C1 segment of cervical spinal cord (tissue), 14 donors: ENCODE measurements around the gene ASB9.
"Not testable (repeated sequence)": the region's sequence is repeated elsewhere in the genome, so short reads cannot be mapped to it uniquely, and the experiment has no call there.

Experiments
- DNase-seq, 14 donors: peaks; one replicate each; lab custom pipeline; 2025; lab: John Stamatoyannopoulos, UW

Gene ASB9, protein sequence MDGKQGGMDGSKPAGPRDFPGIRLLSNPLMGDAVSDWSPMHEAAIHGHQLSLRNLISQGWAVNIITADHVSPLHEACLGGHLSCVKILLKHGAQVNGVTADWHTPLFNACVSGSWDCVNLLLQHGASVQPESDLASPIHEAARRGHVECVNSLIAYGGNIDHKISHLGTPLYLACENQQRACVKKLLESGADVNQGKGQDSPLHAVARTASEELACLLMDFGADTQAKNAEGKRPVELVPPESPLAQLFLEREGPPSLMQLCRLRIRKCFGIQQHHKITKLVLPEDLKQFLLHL

DNA sequence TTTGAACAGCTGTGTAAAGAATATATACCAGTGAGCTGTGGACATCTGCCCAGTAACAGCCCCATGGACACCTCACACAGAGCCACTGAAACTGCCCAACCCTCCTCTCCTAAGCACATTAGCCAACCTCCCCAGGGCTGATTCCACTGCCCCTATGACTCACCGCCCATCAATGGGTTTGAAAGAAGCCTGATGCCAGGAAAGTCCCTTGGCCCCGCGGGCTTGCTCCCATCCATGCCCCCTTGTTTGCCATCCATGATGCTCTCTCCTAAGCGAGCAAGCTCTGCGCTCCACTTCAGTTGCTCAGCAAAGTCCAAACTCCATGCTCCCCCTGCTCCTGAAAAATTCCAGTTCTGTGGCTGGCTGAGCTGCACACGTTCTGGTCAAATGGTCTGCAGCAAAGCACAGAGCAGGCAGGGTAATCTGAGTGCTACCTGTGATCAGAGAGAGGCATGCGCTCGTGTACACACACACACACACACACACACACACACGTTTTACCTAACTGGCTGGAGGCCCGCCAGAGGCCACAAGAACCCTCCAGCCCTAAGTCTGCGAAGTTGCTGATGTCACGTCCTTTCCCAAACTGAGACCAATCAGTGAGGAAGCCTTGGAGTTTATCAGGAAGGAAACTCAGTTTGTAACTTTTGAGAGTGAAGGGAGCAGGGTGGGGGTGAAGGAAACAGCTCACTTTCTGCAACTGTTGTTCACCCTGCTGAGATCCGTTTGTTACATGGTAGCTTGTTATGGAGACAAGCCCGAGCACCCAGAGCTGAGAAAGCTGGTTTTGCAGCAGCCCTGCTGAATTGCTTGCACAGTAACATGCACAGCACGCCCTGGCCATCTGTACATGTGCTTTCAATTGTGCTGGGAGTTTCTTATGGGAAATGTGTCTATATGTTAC, at the start of gene ASB9:
Gene ASB9, minus strand, starts transcription at position 466 of the 904 bp plus-strand sequence. Its CDS starts 209 bp downstream, at position 257.
- peak in 1 of 14 donors; percentile 10 for DNase-seq

DNA sequence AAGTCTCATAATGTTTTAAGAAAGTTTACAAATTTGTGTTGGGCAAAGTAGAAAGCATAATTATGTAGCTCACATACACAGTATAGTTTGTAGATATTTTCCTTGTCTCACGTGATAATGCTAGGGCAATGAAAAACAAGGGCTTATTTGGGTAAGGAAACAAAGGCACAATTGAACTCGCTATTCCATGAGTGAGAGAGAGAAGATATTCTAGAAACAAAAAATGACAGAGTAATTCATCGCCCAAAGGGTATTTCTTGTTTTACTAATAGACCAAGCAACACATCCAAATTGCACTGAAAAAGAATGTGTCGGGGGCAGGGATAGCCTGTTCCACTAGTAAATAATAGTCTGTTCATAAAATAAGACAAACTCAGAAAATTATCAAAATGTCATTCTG, 49.2 kb upstream of the ASB9 start:
- DNase-seq: peak in 1 of 14 donors; percentile 3

DNA sequence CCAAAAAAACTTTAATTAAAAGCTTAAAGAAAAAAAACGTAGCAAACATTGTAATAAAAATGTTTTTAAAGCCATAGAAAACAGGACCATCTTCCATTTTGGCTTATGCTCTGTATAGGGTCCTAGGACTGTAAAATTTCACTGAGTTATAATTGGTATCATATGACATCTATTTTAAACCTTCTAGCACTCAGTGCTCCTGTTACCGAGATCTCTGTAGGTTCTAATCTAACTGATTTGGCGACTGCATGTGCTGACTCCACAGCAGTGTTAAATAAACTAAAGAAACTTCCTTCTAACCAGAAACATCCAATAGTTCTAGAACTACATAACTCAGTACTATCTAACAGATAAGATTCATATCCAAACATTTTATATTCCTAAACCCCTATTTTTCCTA, 45.6 kb upstream of the ASB9 start, which contains the start of gene ASB11:
Gene ASB11, minus strand, starts transcription at position 132 of the 400 bp plus-strand sequence. Its CDS starts 35 bp downstream, at position 97.
- DNase-seq: no peak

GRCh38 chrX:15314472-15314871, 44.6 kb upstream of the ASB9 start:
- DNase-seq: no peak

GRCh38 chrX:15311119-15311518, 41.2 kb upstream of the ASB9 start:
- no peak for DNase-seq

DNA sequence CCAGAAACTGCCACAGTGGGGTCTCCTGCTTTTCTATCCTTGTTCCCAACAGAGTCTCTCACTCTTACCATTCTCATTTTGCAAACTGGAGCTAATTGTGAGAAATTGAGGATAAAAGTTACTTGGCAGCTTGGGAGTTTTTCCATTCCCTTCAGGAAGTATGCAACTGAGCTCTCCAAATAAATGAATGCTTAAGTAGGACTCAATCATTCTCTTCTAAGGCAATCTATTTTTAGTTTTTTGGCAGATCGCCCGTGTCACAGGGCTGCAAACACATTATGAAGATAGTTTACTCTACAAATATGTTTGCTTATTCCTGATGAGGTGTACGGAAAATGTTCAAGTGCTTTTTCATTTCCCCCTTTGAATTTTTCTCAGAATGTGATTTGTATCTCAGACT, 40.2 kb upstream of the ASB9 start:
- peak in 1 of 14 donors; percentile 0 for DNase-seq

GRCh38 chrX:15305899-15306298, 36.0 kb upstream of the ASB9 start:
- DNase-seq: not testable (repeated sequence)

DNA sequence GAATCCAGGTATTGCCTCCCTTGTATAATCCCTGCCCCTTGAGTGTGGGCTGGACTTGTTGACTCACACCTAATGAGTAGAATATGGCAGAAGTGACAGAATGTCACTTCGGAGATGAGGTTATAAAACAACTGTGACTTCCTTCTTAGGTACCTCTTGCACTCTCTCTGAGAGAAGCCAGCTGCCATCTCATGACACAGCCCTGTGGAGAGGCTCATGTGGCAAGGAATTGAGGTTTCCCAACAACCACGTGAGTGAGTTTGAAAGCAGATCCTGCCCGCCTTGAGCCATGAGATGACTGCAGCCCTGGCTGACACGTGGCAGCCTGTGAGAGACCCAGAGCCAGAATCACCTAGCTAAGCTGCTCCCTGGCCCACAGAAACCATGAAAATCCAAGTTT, 32.0 kb upstream of the ASB9 start:
- DNase-seq: peak in 3 of 14 donors; percentile 4 to 31 (median 5)

GRCh38 chrX:15299941-15300851, 30.3 kb upstream of the ASB9 start:
- DNase-seq: peak in 1 of 14 donors; percentile 13

- no peak for DNase-seq
Observed at GRCh38 chrX:15298780-15299179, 28.9 kb upstream of the ASB9 start.

DNA sequence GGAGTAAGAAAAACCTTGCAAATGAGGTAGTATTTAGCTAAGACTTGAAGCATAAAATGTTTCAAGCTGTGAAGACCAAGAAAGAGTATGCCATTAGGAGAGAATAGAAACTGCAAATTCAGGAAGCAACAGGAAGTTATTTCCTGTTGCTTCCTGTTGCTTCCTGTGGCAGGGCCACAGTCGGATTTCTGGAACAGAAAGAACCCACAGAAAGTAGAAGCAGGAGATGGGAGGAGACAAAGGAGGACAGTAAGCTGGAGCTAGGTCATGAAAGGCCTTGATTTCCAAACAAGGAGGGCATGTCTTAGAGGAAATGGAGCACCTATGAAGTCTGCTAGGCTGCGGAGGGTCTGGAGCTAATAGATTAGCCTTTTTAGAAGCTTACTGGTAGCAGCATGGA, 28.3 kb upstream of the ASB9 start:
- no peak for DNase-seq

GRCh38 chrX:15293451-15293850, 23.6 kb upstream of the ASB9 start:
- DNase-seq: no peak

DNA sequence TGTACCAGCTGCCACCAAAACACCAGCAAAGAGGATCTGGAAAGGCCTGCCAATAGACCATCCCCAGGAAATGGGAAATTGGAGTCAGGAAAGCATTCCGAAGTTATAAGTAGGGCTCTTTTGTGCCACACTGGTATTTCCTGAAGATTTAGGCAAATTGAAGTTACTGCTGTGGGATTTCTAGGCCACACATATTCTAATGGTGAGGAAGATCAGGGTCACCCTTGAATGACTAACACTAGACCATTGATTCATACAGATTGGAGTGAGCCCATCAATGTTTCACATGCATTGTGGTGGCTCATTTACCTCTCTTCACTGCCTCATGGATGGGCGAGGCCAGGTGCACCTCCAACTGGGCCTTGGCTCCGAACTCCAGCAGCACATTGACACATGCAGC, 23.0 kb upstream of the ASB9 start:
- no peak for DNase-seq

DNA sequence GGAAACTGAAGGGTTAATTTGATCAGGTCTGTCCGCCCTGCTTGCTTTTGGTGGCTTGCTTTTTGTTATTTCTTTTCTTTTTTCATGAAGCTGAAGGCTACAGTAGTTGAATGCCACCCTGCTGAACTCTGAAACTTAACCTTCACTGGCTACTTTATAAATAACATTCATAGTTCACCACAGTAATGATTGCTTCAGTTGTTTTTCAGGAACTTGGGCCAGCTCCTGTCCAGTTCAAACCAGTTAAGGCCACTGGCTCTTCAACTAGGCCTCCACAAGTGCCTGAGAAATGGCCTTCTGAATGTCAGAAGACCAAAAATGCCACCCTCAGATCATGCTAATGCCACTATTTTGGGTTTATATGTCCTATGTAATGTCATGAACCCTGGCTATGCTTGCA, 7.7 kb upstream of the ASB9 start:
- DNase-seq: no peak

GRCh38 chrX:15274946-15275345, 5.1 kb upstream of the ASB9 start:
- DNase-seq: no peak

GRCh38 chrX:15273275-15273674, 3.4 kb upstream of the ASB9 start:
- not testable (repeated sequence) for DNase-seq

DNA sequence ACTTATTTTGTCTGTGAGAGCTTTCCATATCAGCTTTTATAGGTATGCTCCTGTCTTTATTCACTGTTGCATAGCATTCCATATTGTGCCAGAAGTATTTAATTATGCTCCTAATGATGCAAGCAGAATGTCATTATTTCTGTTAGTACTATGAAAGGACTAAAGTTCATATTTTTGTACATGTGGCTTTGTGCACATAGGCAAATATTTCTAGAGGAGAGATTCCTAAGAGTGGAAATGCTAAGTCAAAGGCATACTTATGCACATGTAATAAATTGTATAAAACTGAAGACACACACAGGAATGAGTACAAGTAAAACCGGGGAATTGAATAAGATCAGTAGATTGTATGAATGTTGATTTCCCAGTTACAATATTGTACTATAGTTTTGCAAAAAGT, 1.9 kb upstream of the ASB9 start:
- DNase-seq: no peak

DNA sequence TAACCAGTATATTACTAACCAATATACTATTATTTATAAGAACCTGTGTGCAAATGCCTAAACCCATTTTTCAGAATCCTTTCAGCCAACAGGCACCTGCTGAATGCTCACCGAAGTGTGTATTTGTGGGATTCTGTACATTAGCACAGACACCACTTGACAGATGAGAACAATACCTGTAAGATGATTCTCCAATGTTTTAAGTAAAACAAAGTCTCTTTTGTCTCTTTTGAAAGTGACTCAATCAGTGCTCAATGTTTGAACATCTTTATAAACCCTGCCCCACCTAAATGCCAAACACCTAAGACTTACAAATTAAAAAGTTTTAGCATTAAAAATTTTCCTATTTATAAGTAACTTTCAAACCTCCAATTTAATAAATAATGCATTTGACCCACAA, 763 bp downstream of the ASB9 start:
- DNase-seq: no peak

- no peak for DNase-seq
Observed at GRCh38 chrX:15254852-15255251, 15.0 kb downstream of the ASB9 start.

DNA sequence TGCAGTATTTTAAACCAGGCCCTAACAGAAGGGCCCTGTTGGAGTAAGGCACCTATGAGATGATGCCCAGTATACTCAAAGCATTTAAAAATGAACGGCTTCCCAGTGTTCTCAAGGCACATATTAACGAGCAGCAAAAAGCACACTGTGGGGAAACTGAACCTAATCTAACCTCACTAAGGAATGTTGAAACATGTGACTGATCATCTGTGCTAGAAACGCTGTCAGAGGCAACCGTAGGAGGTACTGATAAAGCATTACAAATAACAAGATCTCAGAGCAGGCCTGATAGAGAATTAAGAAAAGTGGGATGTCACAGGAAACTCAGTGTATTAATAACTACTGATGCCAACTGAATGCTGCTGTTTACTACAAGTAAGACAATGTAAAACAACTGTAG, 24.0 kb downstream of the ASB9 start:
- DNase-seq: no peak

GRCh38 chrX:15244421-15244820, 25.5 kb downstream of the ASB9 start:
- DNase-seq: no peak
